Measurements from ENCODE around the gene PARL.
"Not testable (repeated sequence)": the region's sequence is repeated elsewhere in the genome, so short reads cannot be mapped to it uniquely, and the experiment has no call there.

The PARL gene

DNA sequence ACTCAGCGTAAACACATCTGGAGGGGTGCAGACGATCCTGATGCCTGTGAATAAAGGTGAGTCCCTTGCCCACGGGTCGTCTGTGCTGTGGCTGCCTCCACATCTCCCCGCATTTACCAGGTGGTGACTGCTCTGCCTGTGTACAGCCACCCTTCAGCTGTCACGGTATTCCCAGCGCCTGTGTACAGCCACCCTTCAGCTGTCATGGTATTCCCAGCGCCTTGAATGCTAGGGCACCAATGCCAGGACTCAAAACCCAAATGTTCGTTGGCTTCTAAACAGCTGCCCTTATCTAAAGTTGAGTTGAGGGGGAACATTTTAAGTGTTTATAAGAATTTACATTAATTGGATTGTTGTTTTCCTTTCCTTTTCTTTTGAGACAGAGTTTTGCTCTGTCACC is 86.7 kb downstream of the PARL start:
- TF ChIP-seq, protein P1, sequence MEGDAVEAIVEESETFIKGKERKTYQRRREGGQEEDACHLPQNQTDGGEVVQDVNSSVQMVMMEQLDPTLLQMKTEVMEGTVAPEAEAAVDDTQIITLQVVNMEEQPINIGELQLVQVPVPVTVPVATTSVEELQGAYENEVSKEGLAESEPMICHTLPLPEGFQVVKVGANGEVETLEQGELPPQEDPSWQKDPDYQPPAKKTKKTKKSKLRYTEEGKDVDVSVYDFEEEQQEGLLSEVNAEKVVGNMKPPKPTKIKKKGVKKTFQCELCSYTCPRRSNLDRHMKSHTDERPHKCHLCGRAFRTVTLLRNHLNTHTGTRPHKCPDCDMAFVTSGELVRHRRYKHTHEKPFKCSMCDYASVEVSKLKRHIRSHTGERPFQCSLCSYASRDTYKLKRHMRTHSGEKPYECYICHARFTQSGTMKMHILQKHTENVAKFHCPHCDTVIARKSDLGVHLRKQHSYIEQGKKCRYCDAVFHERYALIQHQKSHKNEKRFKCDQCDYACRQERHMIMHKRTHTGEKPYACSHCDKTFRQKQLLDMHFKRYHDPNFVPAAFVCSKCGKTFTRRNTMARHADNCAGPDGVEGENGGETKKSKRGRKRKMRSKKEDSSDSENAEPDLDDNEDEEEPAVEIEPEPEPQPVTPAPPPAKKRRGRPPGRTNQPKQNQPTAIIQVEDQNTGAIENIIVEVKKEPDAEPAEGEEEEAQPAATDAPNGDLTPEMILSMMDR (IDR thresholded peaks at IDR 0.05): no peak
- H3K27me3 ChIP-seq: no peaks in the 10 kb centered on the region
- no peaks in the 10 kb centered on the region for H3K9me3 ChIP-seq
- H3K4me3 ChIP-seq: no peak overlapping the region
- peaks cover 37 to 75% (median 59%) of the 10 kb centered on the region in 3 donors for H3K36me3 ChIP-seq
- H3K27ac ChIP-seq: no peak overlapping the region
- intact Hi-C loops (cut with DNase I; ENCODE audit: low total_unique reads): no loop called here
- DNase-seq: no peak
- H3K4me1 ChIP-seq: no peaks in the 10 kb centered on the region

DNA sequence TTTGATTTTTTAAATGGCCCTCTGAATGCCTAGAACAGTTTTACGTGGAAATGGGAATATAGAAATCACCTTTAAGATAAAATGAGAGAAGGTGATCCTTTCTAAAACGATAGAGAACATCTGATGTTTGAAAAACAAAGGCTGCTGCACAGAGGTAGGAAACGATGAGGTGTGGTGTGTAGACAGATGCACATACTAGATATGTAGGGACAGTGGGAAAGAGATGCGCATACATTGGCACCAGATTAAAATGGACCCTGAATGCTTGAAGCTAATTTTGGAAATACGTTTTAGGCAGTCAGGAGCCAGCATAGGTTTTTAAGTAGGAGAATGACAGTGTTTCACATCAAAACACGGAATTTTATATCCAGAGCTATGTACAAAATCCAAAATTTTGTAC is 88.3 kb downstream of the PARL start:
- no peaks in the 10 kb centered on the region for H3K9me3 ChIP-seq
- H3K4me3 ChIP-seq: no peak overlapping the region
- H3K27ac ChIP-seq: no peak overlapping the region
- H3K36me3 ChIP-seq: peaks cover 32 to 75% (median 53%) of the 10 kb centered on the region in 3 donors
- intact Hi-C loops (cut with DNase I; ENCODE audit: low total_unique reads): no loop called here
- no peaks in the 10 kb centered on the region for H3K4me1 ChIP-seq
- DNase-seq: no peak
- TF ChIP-seq, protein P1 (IDR thresholded peaks at IDR 0.05): no peak
- H3K27me3 ChIP-seq: no peaks in the 10 kb centered on the region

GRCh38 chr3:183794452-183794851 is 90.2 kb downstream of the PARL start:
- DNase-seq: no peak
- H3K27ac ChIP-seq: no peak overlapping the region
- no peaks in the 10 kb centered on the region for H3K27me3 ChIP-seq
- no peak overlapping the region for H3K4me3 ChIP-seq
- no peaks in the 10 kb centered on the region for H3K4me1 ChIP-seq
- no peaks in the 10 kb centered on the region for H3K9me3 ChIP-seq
- TF ChIP-seq, protein P1 (IDR thresholded peaks at IDR 0.05): no peak
- peaks cover 22 to 75% (median 55%) of the 10 kb centered on the region in 3 donors for H3K36me3 ChIP-seq
- intact Hi-C loops (cut with DNase I; ENCODE audit: low total_unique reads): no loop called here

DNA sequence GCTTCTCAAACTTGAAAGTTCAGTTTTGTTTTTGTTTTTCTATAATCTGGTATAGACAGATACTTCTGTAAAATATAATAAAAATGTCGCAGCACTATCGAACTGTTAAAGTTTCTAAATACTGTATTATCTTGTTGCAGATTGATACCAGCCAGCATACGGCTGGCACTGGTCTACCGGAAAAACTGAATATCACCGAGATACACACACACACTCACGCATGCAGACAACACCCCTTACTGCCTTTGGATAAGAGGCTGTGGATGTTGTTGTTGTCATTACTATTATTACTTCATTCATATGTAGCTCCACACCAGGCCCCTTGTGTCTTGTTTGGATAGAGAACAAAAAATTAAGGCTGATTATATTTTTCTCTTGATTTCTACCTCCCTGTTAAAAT is 91.7 kb downstream of the PARL start:
- Histone ChIP-seq H3K4me1 (no peaks in the 10 kb centered on the region), H3K4me3 (no peak overlapping the region), H3K27me3 (no peaks in the 10 kb centered on the region), H3K27ac (no peak overlapping the region), H3K9me3 (no peaks in the 10 kb centered on the region), H3K36me3 (peaks cover 8 to 68% (median 45%) of the 10 kb centered on the region in 3 donors)
- intact Hi-C loops (cut with DNase I; ENCODE audit: low total_unique reads): no loop called here
- TF ChIP-seq, protein P1 (IDR thresholded peaks at IDR 0.05): no peak
- DNase-seq: no peak

DNA sequence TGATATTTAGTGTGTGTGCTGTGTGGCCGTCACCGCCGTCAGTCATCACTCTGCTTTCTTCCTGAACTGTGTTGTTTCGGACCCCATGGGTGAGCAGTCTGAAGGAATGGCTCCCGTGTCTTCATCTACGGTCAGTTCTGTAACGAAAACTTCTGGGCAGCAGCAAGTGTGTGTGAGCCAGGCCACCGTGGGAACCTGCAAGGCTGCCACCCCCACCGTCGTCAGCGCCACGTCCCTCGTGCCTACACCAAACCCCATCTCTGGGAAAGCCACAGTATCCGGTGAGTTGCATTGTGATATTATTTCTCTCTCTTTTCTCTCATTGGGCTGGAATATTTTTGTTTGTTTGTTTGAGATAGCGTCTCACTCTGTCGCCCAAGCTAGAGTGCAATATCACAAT is 94.0 kb downstream of the PARL start:
- Histone ChIP-seq H3K27me3 (no peaks in the 10 kb centered on the region), H3K9me3 (no peaks in the 10 kb centered on the region), H3K36me3 (peaks cover 15 to 79% (median 63%) of the 10 kb centered on the region in 3 donors), H3K4me3 (no peak overlapping the region), H3K4me1 (no peaks in the 10 kb centered on the region), H3K27ac (no peak overlapping the region)
- intact Hi-C loops (cut with DNase I; ENCODE audit: low total_unique reads): no loop called here
- no peak for DNase-seq
- TF ChIP-seq, protein P1 (IDR thresholded peaks at IDR 0.05): no peak

GRCh38 chr3:183789826-183790225 is 94.9 kb downstream of the PARL start:
- H3K27me3 ChIP-seq: no peaks in the 10 kb centered on the region
- H3K9me3 ChIP-seq: no peaks in the 10 kb centered on the region
- TF ChIP-seq, protein P1 (IDR thresholded peaks at IDR 0.05): no peak
- no peaks in the 10 kb centered on the region for H3K4me1 ChIP-seq
- no peak overlapping the region for H3K27ac ChIP-seq
- intact Hi-C loops (cut with DNase I; ENCODE audit: low total_unique reads): no loop called here
- no peak overlapping the region for H3K4me3 ChIP-seq
- peaks cover 16 to 86% (median 64%) of the 10 kb centered on the region in 3 donors for H3K36me3 ChIP-seq
- DNase-seq: no peak

- H3K36me3 ChIP-seq: peaks cover 17 to 88% (median 53%) of the 10 kb centered on the region in 3 donors
- H3K4me1 ChIP-seq; H3K27me3 ChIP-seq; intact Hi-C loops (cut with DNase I; ENCODE audit: low total_unique reads); H3K4me3 ChIP-seq; DNase-seq; H3K9me3 ChIP-seq; H3K27ac ChIP-seq: not testable (repeated sequence)
These were observed 100.2 kb downstream of the PARL start for GRCh38 chr3:183784503-183784902.

All from tibial artery (tissue), 4 donors.